ENCODE data around the gene OBP2B. TPM values are rescaled to one million over a fixed set of nuclear protein-coding genes. Genes with fewer than 3 reads are reported as not detected.
"Not testable (repeated sequence)": the region's sequence is repeated elsewhere in the genome, so short reads cannot be mapped to it uniquely, and the experiment has no call there.

Gene OBP2B
- total RNA-seq, 2 donors from 2014 or later, result not detected

DNA sequence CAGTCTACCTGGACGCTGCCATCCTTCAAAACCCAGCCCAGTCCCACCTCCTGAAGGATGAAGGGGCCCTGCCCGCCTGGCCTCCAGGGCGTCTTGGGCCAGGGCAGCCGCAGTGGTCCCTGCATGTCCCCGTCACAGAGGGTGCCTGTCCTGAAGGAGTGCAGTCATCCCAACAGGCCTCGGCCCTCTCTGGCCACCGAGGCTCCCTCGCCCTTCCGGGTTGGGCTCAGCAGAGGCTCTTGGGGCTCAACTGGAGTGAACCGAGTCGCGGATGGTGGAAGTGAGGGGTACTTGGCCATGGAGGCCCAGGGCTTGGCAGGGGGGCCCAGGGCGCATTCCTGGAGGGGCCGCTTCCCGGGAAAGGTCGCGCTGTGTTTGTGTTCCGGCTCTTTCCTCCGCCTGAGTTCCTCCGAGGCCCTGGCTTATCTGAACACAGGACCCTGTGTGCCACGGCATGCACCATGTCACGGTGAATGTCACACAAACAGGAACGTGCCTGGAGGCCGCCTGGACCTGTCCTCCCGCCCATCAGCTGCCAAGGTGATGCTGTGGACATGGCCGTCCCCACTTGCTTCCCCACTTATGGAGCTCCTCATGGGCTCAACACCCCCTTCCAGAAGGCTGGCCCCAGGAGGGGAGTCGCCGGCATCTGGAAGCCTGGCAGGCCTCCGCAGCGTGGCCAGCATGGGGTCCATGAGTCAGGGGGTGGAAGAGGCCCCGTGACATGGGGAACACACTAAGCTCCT lies 25.7 kb upstream of the OBP2B start:
- Mint-ChIP-seq H3K36me3 (no peaks in the 10 kb centered on the region), H3K4me3 (no peak overlapping the region), H3K27me3 (peaks cover 0 to 7% of the 10 kb centered on the region in 2 donors), H3K9me3 (no peaks in the 10 kb centered on the region), H3K27ac (no peak overlapping the region), H3K4me1 (ENCODE audit: low read depth in 2 of 2) (peaks cover 0 to 7% of the 10 kb centered on the region in 2 donors)
- ATAC-seq (no peak), DNase-seq (ENCODE audit: low spot score) (no peak)

DNA sequence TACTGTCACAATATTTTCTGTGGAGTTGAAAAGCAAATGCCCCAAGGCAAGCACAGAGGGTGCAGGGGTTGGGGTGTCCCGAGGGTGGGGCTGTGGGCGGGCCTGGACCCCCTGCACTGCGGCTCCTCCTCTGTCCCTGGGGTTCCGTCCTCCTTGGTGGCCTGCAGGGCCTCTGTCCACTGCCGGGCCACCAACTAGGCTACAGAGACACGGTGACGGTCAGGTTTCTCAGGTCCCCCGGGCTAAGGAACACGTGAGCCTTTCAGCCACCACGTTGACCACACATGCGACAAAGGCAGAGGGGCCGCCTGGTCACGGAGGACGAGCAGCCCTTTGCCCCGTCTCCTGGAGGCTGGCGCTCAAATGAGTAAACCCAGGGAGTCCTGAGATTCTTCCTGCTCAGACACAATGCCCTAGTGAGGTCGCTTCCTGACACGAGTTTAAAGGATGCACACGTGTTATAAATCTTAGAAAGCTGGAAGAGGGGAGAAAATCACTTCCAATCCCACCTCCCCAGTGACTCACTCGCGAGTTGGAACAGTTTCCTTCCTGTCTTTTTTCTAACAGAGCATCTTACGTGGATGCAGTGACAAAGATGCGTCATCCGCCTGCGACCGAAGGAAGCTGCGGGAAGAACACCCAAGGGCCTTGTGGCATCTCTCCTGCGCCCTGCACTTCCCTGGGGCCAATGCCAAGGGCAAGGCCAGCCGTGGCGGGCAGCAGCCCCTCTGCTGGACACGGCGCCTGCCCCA lies 24.8 kb upstream of the OBP2B start:
- no peak for DNase-seq (ENCODE audit: low spot score)
- Mint-ChIP-seq H3K27me3 (peaks cover 0 to 7% of the 10 kb centered on the region in 2 donors), H3K36me3 (no peaks in the 10 kb centered on the region), H3K4me1 (ENCODE audit: low read depth in 2 of 2) (peaks cover 0 to 4% of the 10 kb centered on the region in 2 donors), H3K4me3 (no peak overlapping the region), H3K27ac (no peak overlapping the region), H3K9me3 (no peaks in the 10 kb centered on the region)
- ATAC-seq, result no peak

DNA sequence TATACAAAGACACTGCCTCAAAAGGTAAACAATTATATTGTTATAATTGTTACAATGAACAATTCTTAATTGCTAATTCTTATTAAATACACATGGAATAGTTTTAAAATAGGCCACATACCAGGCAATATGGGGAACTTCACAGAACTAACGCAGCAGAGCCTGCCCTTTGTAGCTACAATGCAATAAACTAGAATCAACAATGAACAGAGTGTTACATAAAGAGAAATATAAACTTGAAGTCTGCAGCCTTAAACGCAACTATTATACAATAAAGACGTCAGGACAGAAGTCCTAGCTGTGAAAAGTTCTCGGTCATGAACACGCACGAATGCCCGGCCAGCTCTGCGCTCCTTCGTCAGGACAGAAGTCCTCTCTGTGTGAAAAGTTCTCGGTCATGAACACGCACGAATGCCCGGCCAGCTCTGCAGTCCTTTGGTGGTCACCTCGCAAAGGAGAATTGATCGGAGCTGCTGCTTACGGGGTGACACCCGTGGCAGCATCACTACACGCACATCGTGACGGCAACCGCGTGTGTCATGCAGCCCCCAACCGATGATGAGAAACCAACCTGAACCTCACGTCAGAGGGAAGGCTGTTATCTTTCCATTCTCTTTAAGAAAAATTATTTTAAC lies 23.0 kb upstream of the OBP2B start:
- H3K27me3 Mint-ChIP-seq, H3K27ac Mint-ChIP-seq: not testable (repeated sequence)

DNA sequence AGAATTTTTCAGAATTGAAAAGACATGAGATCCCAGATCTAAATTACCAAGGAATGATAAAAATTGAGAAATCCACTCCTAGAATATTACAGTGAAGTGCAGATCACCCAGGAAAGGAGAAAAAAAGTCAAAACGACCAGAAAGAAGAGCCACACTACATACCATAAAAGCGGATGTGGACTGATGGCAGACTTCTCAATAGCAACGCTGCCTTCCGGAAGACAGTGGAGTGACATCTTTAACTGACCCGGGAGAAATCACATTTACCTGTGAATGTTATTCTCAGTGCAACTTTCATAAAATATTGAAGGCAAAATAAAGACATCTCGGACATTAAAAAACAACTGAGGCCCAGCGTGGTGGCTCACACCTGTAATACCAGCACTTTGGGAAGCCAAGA lies 21.5 kb upstream of the OBP2B start:
- H3K4me1 Mint-ChIP-seq (ENCODE audit: low read depth in 2 of 2); H3K36me3 Mint-ChIP-seq; H3K27ac Mint-ChIP-seq; H3K27me3 Mint-ChIP-seq; H3K9me3 Mint-ChIP-seq; DNase-seq (ENCODE audit: low spot score); ATAC-seq; H3K4me3 Mint-ChIP-seq: not testable (repeated sequence)

More for the DNA sequence above, 23.0 kb upstream of the OBP2B start:
- not testable (repeated sequence) for H3K36me3 Mint-ChIP-seq; H3K4me3 Mint-ChIP-seq; H3K9me3 Mint-ChIP-seq; ATAC-seq; H3K4me1 Mint-ChIP-seq (ENCODE audit: low read depth in 2 of 2); DNase-seq (ENCODE audit: low spot score)

DNA sequence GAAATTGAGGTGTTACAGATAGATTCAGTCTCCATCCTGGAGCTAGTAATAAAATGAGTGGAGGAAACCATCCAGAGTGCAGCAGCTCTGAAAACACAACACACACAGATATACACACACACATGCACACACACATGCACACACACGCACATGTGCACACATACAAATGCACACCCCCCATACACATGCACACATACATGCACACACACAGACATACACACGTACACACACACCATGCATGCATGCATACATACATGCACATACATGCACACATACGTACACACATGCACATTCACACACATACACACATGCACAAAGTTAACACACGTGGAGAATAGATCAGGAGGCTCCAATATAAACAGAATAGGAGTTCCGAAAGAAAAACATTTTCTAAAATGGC lies 21.0 kb upstream of the OBP2B start:
- Mint-ChIP-seq H3K4me3 (no peak overlapping the region), H3K27me3 (no peaks in the 10 kb centered on the region), H3K4me1 (ENCODE audit: low read depth in 2 of 2) (no peaks in the 10 kb centered on the region), H3K36me3 (no peaks in the 10 kb centered on the region), H3K27ac (no peak overlapping the region), H3K9me3 (no peaks in the 10 kb centered on the region)
- DNase-seq (ENCODE audit: low spot score) (no peak), ATAC-seq (no peak)

DNA sequence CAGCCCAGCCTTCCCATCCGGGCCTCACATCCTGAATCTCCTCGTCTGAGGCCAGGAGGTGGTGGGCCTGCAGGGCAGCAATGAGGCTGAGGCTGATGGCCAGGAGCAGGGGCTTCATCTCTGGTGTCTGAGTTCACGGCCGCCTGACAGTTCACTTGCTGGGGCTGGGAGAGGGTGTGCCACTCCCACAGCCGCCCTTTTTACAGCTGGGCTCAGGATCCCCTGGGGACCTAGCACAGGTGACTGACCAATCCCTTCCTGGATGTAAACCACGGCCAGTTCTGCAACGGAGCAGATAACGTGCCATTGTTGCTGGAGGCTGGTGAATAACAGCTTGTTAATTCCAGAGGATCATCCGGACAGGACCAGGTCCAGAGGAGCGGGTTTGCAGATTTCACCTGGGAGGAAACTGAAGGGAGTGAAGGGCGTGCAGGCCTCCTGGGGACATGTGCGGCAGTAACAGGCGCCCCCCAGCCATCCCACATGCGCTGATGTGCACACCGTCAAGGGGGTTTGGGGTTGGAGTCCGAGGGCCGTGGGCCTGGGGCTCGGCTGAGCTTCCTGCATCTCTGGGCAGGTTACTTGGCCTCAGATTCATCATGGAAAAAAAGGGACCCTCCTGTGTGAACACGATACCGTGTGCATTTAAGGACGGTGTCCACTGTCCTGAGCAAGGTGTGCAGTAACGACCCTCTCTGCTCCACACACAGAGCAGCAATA lies 19.6 kb upstream of the OBP2B start:
- H3K4me3 Mint-ChIP-seq; H3K27ac Mint-ChIP-seq; H3K36me3 Mint-ChIP-seq; H3K9me3 Mint-ChIP-seq; H3K27me3 Mint-ChIP-seq; ATAC-seq; H3K4me1 Mint-ChIP-seq (ENCODE audit: low read depth in 2 of 2); DNase-seq (ENCODE audit: low spot score): not testable (repeated sequence)

DNA sequence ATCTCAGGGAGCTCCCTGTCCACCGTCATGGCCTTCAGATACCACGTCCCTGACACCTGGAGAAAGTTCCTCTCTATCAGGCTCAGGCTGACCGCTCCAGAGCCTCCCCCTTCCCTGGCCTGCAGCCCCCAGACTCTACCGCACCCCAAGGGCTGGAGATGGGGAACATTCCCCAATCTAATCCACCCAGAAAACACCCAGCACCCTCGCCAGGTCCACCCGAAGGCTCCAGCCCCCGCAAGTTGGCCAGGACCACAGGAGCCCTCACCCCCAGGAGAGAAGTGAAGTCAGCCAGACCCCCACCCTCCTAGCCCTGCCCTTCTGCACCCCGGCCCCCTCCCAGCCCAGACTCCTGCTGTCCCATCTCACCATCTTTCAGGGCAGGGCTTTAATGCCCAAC lies 18.9 kb upstream of the OBP2B start:
- H3K4me1 Mint-ChIP-seq (ENCODE audit: low read depth in 2 of 2); H3K36me3 Mint-ChIP-seq; H3K27me3 Mint-ChIP-seq; ATAC-seq; DNase-seq (ENCODE audit: low spot score); H3K27ac Mint-ChIP-seq; H3K9me3 Mint-ChIP-seq; H3K4me3 Mint-ChIP-seq: not testable (repeated sequence)

DNA sequence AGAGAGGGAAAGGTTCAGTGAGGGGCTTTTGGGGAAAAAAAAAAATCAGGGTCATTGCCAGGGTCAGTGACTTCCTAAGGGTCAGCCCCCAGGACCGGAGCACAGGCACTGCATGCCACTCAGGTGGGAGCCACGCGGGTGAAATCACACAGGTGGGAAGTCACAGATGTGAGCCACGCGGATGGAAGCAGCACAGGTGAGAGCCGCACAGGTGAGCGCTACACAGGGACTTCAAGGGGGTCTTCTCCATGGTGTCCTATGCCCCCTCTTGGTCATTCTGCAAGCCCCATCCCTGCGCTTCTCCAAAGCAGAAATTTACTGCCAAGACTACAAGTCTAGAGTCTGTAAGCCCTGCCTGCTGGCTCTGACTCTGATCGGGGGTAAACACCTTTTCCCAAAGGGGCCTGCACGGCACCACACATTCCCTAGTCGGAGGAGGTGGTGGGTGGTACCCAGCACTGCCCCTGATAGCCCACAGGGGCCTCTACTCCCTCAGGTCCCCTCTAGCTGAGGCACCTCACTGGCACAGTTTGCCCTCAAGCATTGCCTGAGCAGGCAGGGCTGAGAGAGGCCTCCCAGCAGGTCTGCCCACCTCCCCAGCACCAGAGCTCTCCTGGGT lies 18.3 kb upstream of the OBP2B start:
- Mint-ChIP-seq H3K4me1 (ENCODE audit: low read depth in 2 of 2) (no peaks in the 10 kb centered on the region), H3K9me3 (no peaks in the 10 kb centered on the region), H3K4me3 (no peak overlapping the region), H3K27ac (no peak overlapping the region), H3K36me3 (no peaks in the 10 kb centered on the region), H3K27me3 (peaks cover 0 to 4% of the 10 kb centered on the region in 2 donors)
- no peak for DNase-seq (ENCODE audit: low spot score)
- ATAC-seq, result no peak

DNA sequence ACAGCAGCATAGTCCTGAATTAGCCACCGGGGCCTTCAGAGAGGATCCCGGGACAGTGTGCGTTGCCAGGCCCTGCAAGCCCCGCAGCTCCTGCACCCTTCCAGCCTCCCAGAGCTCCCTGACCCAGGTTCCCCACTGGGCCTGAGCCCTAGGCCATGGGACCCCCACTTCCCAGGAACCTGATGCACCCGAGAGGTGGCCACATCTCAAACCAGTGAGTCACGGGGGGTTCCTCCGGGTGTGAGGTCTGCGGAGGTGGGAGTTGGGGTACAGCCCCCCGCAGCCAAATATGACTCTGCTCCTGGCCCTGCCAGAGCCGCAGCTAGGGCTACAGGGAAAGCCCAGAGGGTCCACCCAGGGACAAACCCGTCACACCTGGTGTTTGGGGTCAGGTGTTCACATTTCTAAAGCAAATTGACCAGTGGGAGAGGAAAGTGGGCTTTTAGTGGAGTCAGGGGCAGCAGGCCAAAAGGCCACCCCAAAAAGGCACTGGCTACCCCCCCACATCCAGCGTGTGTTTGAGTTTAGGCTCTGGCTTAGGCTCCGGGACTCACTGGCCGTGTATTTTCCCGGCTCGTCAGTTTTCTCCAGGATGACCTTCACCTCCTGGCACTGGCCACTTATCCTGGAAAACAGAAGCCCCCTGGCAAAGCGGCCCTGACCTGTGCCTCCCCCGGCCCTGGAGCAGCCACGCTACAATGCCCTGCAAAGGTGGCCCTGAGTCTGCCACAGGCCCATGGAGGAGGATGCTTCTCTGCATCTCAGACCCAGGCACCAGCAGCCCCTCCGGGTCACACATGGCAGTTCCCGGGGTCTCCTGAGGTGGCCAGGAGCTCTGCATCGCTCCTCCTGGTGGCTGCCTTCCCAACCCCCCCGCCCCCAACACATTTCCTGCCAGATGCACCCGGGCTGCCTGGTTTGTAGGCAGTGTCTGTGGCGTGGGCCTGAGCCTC lies 17.4 kb upstream of the OBP2B start:
- ATAC-seq (no peak), DNase-seq (ENCODE audit: low spot score) (no peak)
- Mint-ChIP-seq H3K36me3 (no peaks in the 10 kb centered on the region), H3K4me3 (no peak overlapping the region), H3K27ac (no peak overlapping the region), H3K27me3 (peaks cover 0 to 4% of the 10 kb centered on the region in 2 donors), H3K4me1 (ENCODE audit: low read depth in 2 of 2) (no peaks in the 10 kb centered on the region), H3K9me3 (no peaks in the 10 kb centered on the region)

DNA sequence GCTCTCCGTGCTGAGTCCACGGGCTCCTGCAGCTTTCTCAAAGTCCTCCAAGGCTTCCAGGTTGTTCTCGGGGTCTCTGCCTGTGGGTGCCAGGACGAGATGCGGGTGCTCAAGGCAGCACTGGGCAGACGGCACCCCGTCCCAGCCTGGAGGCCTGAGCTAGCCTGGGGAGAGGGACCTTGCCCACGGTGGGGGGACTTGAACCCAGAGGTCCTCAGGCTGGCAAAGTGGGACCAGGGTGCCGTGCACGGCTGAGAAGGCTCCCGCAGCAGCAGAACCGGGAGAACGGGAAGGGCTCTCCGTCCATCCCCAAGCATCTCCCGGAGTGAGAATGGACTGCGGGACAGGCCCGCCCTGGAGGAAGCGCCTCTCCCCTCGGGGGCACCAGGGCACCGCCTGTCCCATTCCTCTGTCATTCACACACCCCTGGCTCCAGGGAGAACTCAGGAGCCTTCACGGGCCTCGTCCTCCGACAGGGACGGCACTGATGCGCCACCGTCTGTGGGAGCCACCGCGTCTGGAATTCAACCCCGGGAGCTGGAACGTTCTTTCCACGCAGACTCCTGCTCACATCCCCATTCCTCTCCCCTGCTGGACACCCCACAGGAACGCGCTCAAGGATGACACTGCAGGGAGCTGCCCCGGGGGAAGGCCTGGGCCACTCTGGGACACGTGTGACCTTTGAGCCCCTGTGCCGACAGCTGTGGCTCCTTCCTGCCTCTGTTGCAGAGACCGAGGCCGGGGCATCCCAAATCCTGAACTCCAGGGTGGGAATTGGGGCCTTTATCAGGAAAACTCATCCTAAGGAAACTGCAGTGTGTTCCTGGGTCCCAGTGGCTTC lies 16.3 kb upstream of the OBP2B start:
- no peaks in the 10 kb centered on the region for H3K4me1 Mint-ChIP-seq (ENCODE audit: low read depth in 2 of 2)
- H3K9me3 Mint-ChIP-seq, result no peaks in the 10 kb centered on the region
- ATAC-seq (no peak), DNase-seq (ENCODE audit: low spot score) (no peak)
- peaks cover 5 to 12% of the 10 kb centered on the region in 2 donors for H3K27me3 Mint-ChIP-seq
- H3K4me3 Mint-ChIP-seq, result no peak overlapping the region
- H3K27ac Mint-ChIP-seq, result no peak overlapping the region
- no peaks in the 10 kb centered on the region for H3K36me3 Mint-ChIP-seq

DNA sequence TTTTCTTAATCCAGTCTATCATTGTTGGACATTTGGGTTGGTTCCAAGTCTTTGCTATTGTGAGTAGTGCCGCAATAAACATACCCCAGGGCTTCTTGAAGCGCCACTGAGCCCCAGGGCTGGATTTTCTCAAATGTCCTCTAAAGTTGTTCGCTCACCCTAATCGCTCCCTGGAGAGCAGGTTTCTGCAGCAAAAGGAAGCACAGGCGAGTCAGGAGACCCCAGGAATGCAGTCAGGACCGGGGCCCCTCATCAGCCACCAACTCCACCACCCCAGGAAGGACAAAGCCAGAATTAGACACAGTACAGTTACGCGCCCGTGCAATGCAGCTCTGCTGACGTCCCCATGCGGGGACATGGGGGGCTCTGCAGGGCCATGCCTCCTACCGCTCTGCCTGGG lies 15.7 kb upstream of the OBP2B start:
- DNase-seq (ENCODE audit: low spot score), result no peak
- Mint-ChIP-seq H3K27me3 (peaks cover 8 to 15% of the 10 kb centered on the region in 2 donors), H3K4me1 (ENCODE audit: low read depth in 2 of 2) (no peaks in the 10 kb centered on the region), H3K4me3 (no peak overlapping the region), H3K36me3 (no peaks in the 10 kb centered on the region), H3K9me3 (no peaks in the 10 kb centered on the region), H3K27ac (no peak overlapping the region)
- no peak for ATAC-seq

DNA sequence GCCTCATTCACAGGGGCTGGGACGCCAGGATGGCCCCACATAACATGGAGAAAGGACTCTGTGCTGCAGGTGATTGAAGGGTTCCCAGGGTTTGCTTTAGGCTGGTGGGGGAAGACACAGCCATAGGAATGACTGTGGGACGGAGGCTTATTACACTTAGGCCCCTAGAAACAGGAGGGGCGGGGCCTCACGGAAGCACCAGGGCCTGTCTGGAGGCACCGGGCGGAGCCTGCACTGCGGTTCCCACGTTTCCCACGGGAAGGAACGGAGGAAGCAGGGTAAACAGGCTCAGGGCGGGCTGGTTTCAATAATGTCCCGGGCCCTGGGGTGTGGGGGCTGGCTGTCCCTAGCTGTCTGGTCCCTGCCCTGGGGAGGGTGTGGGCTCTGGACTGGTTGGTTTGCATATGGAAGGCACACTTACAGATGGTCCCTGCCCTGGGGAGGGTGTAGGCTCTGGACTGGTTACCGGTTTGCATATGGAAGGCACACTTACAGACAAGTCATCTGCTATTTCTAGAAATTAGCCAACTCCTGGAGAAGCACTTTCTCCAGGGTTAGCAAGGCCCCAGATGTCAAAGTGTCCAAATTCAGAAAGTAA lies 14.2 kb upstream of the OBP2B start:
- not testable (repeated sequence) for H3K4me3 Mint-ChIP-seq; DNase-seq (ENCODE audit: low spot score); ATAC-seq; H3K4me1 Mint-ChIP-seq (ENCODE audit: low read depth in 2 of 2); H3K9me3 Mint-ChIP-seq; H3K36me3 Mint-ChIP-seq; H3K27ac Mint-ChIP-seq
- peaks cover 19 to 26% of the 10 kb centered on the region in 2 donors for H3K27me3 Mint-ChIP-seq

Measured in natural killer cell treated with Interleukin-12 subunit alpha and Interleukin-12 subunit beta and Interleukin-15 and Interleukin-18, amount 100 ng/mL, for 72 hours (primary cell).